HG02571 (cell line): ENCODE measurements around the gene SLC13A4.
"Not testable (repeated sequence)": the region's sequence is repeated elsewhere in the genome, so short reads cannot be mapped to it uniquely, and the experiment has no call there.

ENCODE experiments used
- ATAC-seq: cut with Tn5 transposase; IDR thresholded peaks from one replicate; pipeline ENCODE4 v1.9.1; 2021; ENCODE audit warnings: mild to moderate bottlenecking, moderate library complexity; ENCODE audit not compliant: unreplicated experiment

The SLC13A4 gene

GRCh38 chr7:135666846-135667245 lies 61.1 kb downstream of the SLC13A4 start:
- ATAC-seq: no peak

GRCh38 chr7:135666156-135666555 lies 61.8 kb downstream of the SLC13A4 start:
- ATAC-seq: no peak

GRCh38 chr7:135665042-135665441 lies 62.9 kb downstream of the SLC13A4 start:
- no peak for ATAC-seq

DNA sequence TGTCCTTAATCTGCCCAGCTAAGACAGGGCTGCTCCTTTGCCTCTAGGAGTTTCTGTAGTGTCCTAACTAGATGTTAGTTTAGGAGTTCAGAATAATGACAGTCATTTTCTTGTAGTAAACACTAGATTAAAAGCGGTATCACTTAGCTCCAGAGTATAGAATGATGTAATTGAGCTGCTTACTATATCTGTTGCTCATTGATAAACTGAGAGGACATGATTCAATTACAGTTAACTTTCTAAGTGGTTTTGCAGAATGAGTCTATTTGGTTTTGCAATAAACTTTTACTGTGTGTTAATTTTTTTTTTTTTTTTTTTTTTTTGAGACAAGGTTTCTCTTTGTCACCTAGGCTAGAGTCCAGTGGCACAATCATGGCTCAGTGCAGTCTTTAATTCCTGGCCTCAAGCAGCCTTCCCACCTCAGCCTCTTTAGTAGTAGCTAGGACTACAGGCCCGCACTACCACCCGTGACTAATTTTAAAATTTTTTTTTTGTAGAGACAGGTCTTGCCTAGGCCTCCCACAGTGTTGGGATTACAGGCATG lies 63.9 kb downstream of the SLC13A4 start:
- ATAC-seq: no peak

DNA sequence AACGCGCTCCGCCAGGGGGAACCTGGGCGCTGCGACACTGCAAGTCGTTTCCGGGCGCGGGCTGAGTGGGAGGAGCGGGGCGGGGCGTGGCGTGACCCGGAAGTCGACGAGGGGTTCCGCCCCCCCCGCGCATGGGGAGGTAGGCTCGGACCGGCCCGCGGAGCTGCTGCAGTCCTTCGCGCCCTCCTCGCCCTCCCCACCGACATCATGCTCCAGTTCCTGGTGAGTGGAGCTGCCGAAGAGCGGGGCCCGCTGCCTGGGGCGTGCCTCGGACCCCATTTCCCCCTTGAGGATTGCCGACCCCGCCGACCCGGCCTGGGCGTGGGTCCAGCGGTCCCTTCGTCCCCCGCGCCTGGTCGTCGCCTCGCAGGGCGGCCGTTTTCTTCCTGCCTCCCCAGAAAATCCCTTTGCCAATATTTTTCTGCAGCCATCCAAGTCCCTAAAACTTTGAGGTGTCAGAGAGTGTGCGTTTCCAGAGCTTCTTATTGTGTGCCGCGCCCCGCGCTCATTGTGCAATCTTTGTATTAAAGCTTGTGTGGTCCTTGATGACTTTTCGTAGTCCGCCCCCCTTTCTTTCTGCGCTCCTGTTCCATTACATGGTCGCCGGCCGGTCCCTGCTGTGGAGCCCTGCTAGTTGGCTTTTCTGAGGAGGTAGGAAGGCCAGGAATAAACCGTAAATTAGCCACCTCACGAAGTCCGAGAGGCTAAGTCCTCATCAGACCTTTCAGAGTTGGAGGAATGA lies 65.4 kb downstream of the SLC13A4 start, which contains the start of gene STMP1:
TSS of gene STMP1 (plus strand) at position 142 of the 742 bp plus-strand sequence.
- peak; percentile 91 for ATAC-seq

GRCh38 chr7:135662123-135662372 lies 65.9 kb downstream of the SLC13A4 start:
- ATAC-seq: no peak

DNA sequence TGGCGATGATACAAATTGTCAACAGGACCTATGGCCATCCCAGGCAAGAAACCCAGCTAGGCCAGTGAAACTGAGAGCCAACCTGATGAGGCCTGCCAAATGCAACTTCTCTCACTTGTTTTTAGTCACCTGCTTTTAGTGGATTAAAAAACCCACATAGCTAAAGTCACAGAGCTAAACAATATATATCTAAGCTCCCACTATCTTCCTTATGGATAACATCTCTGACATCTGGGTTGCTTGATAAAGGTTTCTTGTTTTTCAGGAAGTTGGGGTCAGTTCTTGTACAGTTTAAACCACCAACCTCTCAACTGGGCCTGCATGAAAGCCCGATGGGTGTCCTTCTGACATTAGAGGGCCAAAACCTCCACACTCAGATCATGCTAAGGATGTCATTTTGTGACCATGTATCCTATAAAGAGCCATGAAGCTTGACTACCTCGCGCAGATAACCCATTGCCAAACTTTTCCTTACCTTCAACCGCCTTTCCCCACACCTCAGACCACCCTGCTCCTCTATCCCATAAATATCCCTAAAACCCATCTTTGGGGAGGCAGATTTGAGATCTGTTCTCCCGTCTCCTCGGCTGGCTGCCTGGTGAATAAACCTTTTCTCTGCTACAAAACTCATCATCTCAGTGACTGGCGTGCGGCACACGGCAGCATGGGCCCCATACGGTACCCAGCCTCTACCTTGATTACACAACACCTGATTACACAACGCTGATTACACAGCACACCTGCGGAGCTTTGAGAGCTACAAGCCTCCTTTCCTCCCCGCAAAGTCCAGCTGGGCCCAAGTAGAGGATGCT lies 66.5 kb downstream of the SLC13A4 start:
- ATAC-seq: peak; percentile 22

GRCh38 chr7:135659159-135659846 lies 68.7 kb downstream of the SLC13A4 start:
- no peak for ATAC-seq

DNA sequence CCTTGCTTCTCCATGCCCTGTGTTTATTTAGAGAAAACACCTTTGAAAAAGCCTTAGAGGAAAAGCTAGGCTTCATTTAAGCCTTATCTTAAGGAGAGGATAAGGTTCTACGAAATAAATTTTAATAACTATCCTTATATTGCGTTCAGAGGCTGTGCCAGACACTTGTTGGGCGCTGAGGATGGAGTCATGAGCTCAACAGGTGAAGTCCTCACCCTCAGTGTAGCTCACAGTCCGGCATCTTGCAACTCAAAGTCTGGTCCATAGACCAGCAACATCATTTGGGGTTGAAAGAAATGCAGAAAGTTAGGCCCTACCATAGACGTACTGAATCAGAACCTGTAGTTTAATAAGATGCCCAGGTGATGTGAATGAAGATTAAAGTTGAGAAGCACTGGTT lies 69.4 kb downstream of the SLC13A4 start:
- ATAC-seq: no peak

GRCh38 chr7:135653340-135654080 lies 74.5 kb downstream of the SLC13A4 start:
- ATAC-seq: no peak

GRCh38 chr7:135650831-135651573 lies 77.0 kb downstream of the SLC13A4 start:
- no peak for ATAC-seq

GRCh38 chr7:135648235-135648634 lies 79.8 kb downstream of the SLC13A4 start:
- ATAC-seq: no peak

GRCh38 chr7:135647755-135648154 lies 80.2 kb downstream of the SLC13A4 start:
- no peak for ATAC-seq

- ATAC-seq: no peak
These were observed 82.6 kb downstream of the SLC13A4 start for GRCh38 chr7:135645296-135645904.

GRCh38 chr7:135644729-135645128 lies 83.3 kb downstream of the SLC13A4 start:
- ATAC-seq: no peak

DNA sequence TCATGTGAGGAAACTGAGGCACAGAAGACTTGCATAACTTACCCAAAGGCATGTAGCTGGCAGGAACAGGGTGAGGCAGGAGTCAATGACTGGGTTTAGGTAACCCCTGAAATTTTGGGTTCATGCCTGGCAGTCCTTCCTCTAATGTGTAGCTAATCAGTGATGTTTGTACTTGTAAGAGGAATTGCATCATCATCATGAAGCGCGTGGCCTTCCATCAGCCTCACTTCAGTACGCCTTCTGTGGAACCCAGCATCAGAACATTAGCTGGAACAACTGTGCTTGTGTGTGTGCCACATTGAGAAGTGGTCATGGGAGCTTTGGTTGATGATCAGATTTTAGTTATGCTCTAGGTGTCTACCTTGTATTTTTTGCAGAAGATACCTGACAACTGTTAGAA lies 83.8 kb downstream of the SLC13A4 start:
- ATAC-seq: no peak

- not testable (repeated sequence) for ATAC-seq
These were observed 88.3 kb downstream of the SLC13A4 start for GRCh38 chr7:135639690-135640089.

DNA sequence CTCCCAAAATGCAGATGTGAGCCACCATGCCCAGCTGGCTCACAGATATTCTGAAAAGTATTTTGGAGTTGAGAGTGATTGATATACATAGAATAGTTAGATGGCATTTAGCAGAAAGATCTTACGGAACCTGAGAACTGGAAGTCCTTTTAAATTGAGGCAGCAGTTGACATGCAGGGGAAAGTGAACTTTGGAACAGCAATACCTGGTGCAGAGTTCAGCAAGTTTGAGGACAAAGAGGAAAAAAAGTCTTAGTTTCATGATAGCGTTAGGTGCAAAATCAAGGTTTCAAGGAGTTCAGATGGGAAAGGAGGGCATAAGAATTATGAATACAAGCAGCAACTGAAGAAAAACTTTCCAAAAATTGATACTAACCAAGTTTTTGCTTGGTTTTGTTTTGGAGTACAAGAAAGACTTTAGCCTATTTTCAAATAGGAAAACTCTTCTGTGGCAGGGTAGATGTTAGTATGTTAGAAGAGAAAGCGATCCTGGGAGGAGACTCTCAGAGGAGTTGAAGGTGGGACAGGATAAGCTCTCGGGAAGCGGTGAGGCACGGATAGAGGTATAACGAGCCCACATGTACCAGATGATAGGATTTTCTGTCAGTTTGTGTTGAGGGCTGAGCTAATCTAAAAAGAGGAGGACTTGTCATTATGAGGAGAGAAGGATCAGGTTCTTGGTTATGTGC lies 93.7 kb downstream of the SLC13A4 start:
- no peak for ATAC-seq
